Testis (tissue), 3 donors: ENCODE results near the gene C16orf87. TPM values are rescaled to one million over a fixed set of nuclear protein-coding genes. Genes with fewer than 3 reads are reported as not detected.
"Not testable (repeated sequence)": the region's sequence is repeated elsewhere in the genome, so short reads cannot be mapped to it uniquely, and the experiment has no call there.

ENCODE experiments used
- DNase-seq: peaks from one replicate; pipeline ENCODE4 v3.0.0-alpha.2; 2019
- H3K27ac ChIP-seq, 2 donors: fragments of 200-600 bp; sonication (generic); one replicate each; pipeline ENCODE4 v1.5.1; 2019
- H3K27me3 ChIP-seq: fragments of 200-600 bp; sonication (generic); one replicate; pipeline ENCODE4 v1.5.1; 2019
- H3K36me3 ChIP-seq: fragments of 200-600 bp; sonication (generic); one replicate; pipeline ENCODE4 v1.5.1; 2017; ENCODE audit warnings: low read depth; ENCODE audit errors: missing control alignments
- H3K4me1 ChIP-seq: fragments of 200-600 bp; sonication (generic); one replicate; pipeline ENCODE4 v1.5.1; 2019
- H3K4me3 ChIP-seq, 2 donors: fragments of 200-600 bp; sonication (generic); one replicate each; pipeline ENCODE4 v1.5.1; 2017 to 2019
- H3K9me3 ChIP-seq: fragments of 200-600 bp; sonication (generic); one replicate; pipeline ENCODE4 v1.5.1; 2017
- POLR2A ChIP-seq: fragments of 450-650 bp; IDR thresholded peaks from one replicate; pipeline ENCODE4 v1.6.1; 2017; ENCODE audit warnings: antibody characterized with exemption, mild to moderate bottlenecking, moderate library complexity
- WGBS, 2 donors: methylation state at CpG; one replicate each; pipeline ENCODE4 v1.1.5; 2018; 5-methylcytosine and 5-hydroxymethylcytosine counted together
- intact Hi-C: fragments of 100-400 bp; cut with DNase I; formaldehyde crosslinking; loops from one replicate; pipeline ENCODE4 v1.15.1; 2023; ENCODE audit warnings: low total_unique reads
- polyA plus RNA-seq: library from polyadenylated mRNA; stranded (reverse); fragments of 350-450 nt; fragmentation: Illumina TruSeq; extraction: RNeasy Lipid Tissue Mini Kit (QIAGEN cat#74804); gene quantifications from one replicate; pipeline ENCODE4 v1.2.3, GENCODE V29; 2014; ENCODE audit warnings: low read depth, low replicate concordance; ENCODE audit not compliant: insufficient read depth
- total RNA-seq, 2 donors: library from RNA; depleted of rRNA; stranded (reverse); fragments of >200 nt; gene quantifications; one replicate each; pipeline ENCODE4 v1.2.3, GENCODE V29; 2016
- TF ChIP-seq, protein P1 (sequence below), 3 experiments: fragments of 450-650 bp in 2 of 3; fragments of 200-600 bp in 1 of 3; sonication (generic) in 1 of 3; IDR thresholded peaks; one replicate each; pipeline ENCODE4 v1.5.1; 2016 to 2019; ENCODE audit warnings: antibody characterized with exemption in 3 of 3, mild to moderate bottlenecking in 2 of 3, moderate library complexity in 1 of 3

C16orf87 gene
- total and polyA plus RNA-seq, 3 donors from 2014 or later: 32.0 to 45.4 (median 44.9) TPM

GRCh38 chr16:46785076-46785845, 45.7 kb downstream of the C16orf87 start:
- Histone ChIP-seq H3K9me3 (no peaks in the 10 kb centered on the region), H3K27me3 (no peaks in the 10 kb centered on the region), H3K4me1 (no peaks in the 10 kb centered on the region), H3K36me3 (no peaks in the 10 kb centered on the region), H3K4me3 (no peak overlapping the region), H3K27ac (no peak overlapping the region)
- WGBS, 2 donors: 32 to 54% methylated on average over 2 to 3 of the region's 3 CpGs
- DNase-seq: no peak
- TF ChIP-seq, protein P1, sequence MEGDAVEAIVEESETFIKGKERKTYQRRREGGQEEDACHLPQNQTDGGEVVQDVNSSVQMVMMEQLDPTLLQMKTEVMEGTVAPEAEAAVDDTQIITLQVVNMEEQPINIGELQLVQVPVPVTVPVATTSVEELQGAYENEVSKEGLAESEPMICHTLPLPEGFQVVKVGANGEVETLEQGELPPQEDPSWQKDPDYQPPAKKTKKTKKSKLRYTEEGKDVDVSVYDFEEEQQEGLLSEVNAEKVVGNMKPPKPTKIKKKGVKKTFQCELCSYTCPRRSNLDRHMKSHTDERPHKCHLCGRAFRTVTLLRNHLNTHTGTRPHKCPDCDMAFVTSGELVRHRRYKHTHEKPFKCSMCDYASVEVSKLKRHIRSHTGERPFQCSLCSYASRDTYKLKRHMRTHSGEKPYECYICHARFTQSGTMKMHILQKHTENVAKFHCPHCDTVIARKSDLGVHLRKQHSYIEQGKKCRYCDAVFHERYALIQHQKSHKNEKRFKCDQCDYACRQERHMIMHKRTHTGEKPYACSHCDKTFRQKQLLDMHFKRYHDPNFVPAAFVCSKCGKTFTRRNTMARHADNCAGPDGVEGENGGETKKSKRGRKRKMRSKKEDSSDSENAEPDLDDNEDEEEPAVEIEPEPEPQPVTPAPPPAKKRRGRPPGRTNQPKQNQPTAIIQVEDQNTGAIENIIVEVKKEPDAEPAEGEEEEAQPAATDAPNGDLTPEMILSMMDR (IDR thresholded peaks at IDR 0.05): no peak
- TF ChIP-seq POLR2A: no peak
- intact Hi-C loops: no loop called here

GRCh38 chr16:46784569-46784968, 46.4 kb downstream of the C16orf87 start:
- H3K36me3 ChIP-seq, H3K27me3 ChIP-seq, DNase-seq, H3K27ac ChIP-seq, H3K9me3 ChIP-seq, H3K4me3 ChIP-seq, intact Hi-C loops, H3K4me1 ChIP-seq: not testable (repeated sequence)
- 85 to 94% methylated on average over 2 of the region's 2 CpGs for WGBS, 2 donors

DNA sequence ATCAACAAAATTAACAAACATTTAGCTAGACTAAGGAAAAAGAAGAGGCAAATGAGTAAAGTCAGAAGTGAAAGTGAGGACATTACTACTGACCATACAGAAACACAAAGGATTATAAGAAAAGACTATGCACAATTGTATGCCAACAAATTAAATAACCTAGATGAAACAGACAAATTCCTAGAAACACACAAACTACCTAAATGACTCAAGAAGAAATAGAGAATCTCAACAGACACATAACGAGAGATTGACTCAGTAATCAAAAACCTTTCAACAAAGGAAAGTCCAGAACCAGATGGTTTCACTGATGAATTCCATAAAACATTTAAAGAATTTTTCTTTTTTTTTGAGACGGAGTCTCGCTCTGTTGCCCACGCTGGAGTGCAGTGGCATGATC, 47.2 kb downstream of the C16orf87 start:
- Histone ChIP-seq H3K27ac (no peak overlapping the region), H3K4me3 (no peak overlapping the region), H3K4me1 (no peaks in the 10 kb centered on the region), H3K36me3 (no peaks in the 10 kb centered on the region), H3K9me3 (no peaks in the 10 kb centered on the region), H3K27me3 (no peaks in the 10 kb centered on the region)
- intact Hi-C loops: no loop called here
- no peak for DNase-seq
- whole genome bisulfite sequencing, 2 donors: 94% methylated on average over 4 of the region's 4 CpGs
- TF ChIP-seq POLR2A: no peak

DNA sequence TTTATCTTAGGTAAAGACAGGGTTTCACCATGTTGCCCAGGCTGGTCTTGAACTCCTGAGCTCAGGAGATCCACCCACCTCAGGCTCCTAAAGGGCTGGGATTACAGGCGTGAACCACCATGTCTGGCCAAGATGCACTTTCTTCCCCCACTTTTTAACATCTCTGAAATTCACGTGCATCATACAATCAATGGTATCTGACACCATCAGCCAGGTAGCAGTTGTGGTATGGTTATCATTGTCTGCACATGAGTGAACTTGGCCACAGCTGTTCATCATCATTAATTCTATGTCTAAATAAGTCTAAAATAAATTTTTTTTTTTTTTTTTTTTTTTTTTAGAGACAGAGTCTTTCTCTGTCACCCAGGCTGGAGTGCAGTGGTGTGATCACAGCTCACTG, 48.7 kb downstream of the C16orf87 start:
- Histone ChIP-seq H3K4me1 (no peaks in the 10 kb centered on the region), H3K4me3 (no peak overlapping the region), H3K27ac (no peak overlapping the region), H3K27me3 (no peaks in the 10 kb centered on the region), H3K9me3 (no peaks in the 10 kb centered on the region), H3K36me3 (no peaks in the 10 kb centered on the region)
- intact Hi-C loops: no loop called here
- 91 to 93% methylated on average over 2 of the region's 2 CpGs for WGBS, 2 donors
- TF ChIP-seq POLR2A: no peak
- TF ChIP-seq, protein P1 (IDR thresholded peaks at IDR 0.05): no peak
- no peak for DNase-seq

DNA sequence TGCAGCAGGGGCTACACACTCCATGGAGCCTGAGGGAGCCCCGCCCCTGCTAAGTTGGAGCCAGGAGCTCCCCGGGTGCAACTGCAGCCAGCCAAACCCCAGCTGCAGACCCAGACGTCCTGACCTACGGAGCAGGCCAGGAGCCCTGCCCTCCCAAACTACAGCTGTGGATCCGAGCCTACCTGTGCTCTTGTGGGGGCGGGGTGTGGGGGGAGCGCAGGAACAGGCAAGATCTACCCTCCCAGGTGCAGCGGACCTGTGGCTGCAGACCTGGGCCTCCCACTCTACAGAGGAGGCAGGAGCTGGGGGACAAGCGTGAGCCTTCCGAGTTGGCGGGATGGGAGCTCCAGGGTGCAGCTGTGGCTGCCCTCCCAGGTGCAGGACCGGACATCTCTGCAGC, 53.2 kb downstream of the C16orf87 start:
- Histone ChIP-seq H3K36me3 (no peaks in the 10 kb centered on the region), H3K4me3 (no peak overlapping the region), H3K9me3 (no peaks in the 10 kb centered on the region), H3K4me1 (no peaks in the 10 kb centered on the region), H3K27me3 (no peaks in the 10 kb centered on the region), H3K27ac (no peak overlapping the region)
- TF ChIP-seq, protein P1 (IDR thresholded peaks at IDR 0.05): no peak
- TF ChIP-seq POLR2A: no peak
- intact Hi-C loops: no loop called here
- no peak for DNase-seq
- WGBS, 2 donors: 94 to 100% methylated on average over 1 to 12 of the region's 12 CpGs

GRCh38 chr16:46775214-46775613, 55.8 kb downstream of the C16orf87 start:
- Histone ChIP-seq H3K9me3 (no peaks in the 10 kb centered on the region), H3K27me3 (no peaks in the 10 kb centered on the region), H3K36me3 (no peaks in the 10 kb centered on the region), H3K27ac (no peak overlapping the region), H3K4me3 (no peak overlapping the region), H3K4me1 (no peaks in the 10 kb centered on the region)
- DNase-seq: no peak
- intact Hi-C loops: no loop called here
- TF ChIP-seq, protein P1 (IDR thresholded peaks at IDR 0.05): no peak
- no peak for TF ChIP-seq POLR2A
- WGBS, 2 donors: 90 to 94% methylated on average over 4 of the region's 4 CpGs
